Hematopoietic multipotent progenitor cell treated with erythropoietin and hydrocortisone succinate and interleukin-3 and kit ligand, for 8 days (in vitro differentiated cells): ENCODE measurements around the gene NLRP10.

ENCODE experiments used
- DNase-seq: peaks from one replicate; pipeline ENCODE4 v3.0.0-alpha.2; 2015

The NLRP10 gene

DNA sequence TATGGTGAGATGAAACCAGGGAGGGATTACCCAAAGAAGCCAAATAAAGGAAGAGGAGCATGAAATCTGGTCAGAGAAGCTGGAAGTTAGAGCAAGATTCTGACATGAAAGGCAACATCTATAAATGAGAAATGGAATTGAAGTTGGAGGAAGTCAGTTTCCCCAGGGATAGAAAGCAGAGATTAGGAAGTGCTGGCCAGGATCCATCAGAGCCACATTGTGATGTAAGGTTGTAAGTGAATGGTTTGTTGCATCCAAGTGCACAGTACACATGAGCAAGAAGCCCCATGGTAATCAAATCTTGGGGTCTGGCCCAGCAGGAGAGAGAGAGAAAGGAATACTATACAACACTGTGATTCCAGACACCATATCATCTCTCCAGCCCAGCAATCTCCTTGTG, 6.6 kb upstream of the NLRP10 start:
- no peak for DNase-seq

DNA sequence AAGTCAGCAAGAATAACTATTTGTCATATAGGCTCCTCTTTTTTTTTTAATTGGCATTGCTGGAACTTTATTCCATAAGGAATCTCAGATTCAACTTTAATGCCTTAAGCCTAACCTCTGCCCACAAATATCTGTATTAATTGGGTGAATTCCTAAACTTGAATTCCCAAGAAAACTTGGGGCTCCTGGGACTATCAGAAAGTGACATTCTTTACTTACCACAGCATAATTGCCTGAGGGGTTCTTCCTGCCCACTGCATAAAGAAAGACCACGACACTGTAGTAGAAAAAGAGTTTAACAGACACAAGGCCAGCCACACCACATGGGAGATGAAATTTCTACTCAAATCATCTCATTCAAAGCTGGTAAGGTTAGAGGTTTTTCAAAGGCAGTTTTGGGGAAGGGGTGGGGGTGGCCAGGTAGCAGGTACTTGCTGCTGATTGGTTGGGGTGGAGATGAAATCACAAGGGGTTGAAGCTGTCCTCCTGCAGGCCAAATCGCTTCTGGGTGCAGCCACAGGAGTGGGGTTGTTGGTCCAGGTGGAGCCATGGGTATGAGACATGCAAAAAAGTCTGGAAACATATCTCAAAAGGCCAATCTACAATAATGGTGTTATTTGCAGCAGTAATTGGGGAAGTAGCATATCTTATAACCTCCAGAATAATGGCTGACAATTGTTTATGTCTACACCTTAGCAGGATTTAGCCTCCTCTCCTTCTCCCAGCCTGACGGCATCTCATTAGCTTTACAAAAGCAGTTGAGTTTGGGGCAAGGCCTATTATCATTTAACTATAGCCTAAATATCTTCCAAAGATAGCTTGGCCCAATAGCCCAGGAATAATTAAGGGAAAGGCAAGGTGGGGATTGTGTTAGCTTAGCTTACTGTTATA, 4.8 kb upstream of the NLRP10 start:
- no peak for DNase-seq

DNA sequence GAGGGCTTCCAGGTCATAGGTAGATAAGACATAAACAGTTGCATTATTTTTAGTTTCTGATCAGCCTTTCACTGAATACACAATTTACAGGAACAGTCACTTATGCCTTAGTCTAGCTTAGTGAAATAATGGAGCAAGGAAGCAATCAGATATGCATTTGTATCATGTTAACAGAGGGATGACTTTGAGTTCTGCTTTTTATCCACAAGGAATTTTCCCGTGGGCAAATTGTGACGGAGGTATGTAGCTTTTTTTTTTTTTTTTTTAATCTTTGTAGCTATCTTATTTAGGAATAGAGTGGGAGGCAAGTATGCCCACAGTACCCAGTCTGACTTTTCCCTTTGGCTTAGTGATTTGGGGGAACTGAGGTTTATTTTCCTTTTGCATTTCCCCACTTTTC, 3.4 kb upstream of the NLRP10 start:
- no peak for DNase-seq

DNA sequence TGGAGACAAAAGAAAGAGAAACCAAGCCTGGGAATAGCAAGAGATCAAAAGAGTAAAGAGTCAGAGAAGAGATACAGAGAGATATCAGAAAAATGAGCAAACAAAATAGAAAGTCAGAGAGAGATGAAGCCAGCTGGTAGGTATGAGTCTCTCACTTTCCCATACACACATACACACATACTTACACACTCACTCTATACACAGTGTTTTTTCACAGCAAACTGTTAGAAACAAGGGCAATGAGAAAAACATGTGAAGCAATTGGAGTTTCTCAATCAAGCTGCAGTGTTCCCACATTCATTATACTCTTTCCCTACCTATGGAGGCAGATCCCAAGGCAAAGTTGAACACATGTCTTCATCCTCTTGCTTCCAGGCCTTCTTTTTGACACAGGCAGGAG, 2.6 kb upstream of the NLRP10 start:
- no peak for DNase-seq

DNA sequence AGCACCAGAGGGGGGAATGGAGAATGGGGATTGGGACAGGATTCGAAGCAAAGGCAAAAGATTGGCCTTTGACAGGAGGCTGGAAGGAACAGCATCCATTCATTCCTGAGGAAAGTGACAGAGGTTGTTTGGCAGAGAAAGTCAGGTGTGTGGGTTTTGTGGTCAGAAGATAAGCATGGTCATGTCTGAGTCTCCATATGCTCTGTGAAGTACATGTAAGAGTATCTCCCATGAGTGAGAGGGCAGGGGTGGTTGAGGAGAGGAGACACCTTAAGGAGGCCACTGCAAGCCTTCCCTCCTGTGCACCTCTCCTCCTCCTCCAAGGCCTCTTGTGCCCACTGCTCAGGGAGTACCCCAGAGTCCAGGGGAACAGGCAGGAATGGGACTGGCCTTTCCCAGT, 1.9 kb upstream of the NLRP10 start:
- no peak for DNase-seq

DNA sequence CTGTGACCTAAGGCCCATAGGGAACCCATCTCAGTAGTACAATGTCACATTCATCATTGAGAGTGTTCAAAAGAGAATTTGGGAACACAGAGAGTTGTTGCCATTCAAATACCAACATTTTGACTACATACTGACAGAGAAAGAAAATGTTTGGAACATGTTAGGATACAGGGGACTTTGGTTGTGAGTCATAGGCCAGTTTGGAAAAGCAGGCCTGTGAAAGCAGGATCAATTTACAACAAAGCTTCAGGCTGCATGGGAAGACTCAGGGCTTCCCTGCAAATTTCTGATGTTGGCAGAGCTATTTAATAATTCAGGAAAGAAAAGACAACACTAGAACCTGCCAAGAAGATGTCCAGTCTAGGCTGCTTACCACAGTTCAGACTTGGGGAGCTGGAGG, 374 bp downstream of the NLRP10 start:
- DNase-seq, result no peak

DNA sequence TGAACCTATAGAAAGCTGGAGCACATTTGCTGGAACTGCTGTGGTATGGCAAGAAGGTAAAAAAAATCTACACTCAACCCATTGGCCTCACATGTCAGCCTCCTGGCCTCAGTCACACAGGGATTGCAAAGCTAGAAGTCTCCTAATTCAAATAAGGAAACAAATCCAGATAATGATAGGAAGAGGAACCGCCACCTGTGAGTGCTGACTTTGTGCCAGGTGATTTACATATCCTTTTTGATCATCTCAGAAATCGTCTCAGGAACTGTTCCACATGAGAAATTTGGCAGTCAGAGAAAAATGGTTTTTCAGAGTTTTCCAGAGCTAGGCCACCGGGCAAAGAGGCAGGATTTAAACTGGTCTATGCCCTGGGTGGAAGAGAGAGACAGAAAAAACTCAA, 986 bp downstream of the NLRP10 start:
- DNase-seq, result no peak

DNA sequence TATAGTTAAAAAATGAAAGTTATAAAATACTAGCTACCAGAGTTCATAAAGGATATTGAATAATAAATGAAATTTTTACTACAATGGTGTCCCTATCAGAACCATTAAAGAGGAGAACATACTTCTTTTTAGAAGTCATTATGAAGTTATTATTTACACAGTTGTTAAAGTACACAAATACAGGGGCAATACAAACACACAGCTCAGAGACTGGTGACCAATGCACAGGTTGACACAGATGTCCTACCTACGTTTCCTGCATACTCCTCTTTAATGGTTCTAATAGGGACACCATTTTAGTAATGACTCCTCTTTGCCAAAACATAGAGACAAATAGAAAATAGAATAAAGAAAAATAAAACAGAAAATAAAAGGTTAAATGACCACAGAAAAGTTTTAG, 10.1 kb downstream of the NLRP10 start:
- no peak for DNase-seq

DNA sequence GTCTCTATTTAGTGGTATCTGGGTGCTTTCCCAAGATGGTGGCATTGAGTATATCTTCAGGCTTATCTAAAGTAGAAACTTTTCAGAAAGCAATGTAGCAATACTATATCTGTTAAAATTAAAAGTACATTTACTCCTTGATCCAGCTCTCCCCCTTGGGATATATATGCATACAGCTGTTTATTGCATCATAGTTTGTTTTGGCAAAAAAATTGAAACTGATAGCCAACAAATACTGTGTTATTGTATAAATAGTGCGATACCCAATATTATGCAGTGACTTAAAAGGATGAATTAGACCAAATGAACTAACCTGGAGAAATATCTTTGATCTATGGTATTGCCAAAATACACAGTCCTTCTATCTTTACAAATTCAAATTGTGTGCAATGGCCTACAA, 15.3 kb downstream of the NLRP10 start:
- DNase-seq, result no peak

DNA sequence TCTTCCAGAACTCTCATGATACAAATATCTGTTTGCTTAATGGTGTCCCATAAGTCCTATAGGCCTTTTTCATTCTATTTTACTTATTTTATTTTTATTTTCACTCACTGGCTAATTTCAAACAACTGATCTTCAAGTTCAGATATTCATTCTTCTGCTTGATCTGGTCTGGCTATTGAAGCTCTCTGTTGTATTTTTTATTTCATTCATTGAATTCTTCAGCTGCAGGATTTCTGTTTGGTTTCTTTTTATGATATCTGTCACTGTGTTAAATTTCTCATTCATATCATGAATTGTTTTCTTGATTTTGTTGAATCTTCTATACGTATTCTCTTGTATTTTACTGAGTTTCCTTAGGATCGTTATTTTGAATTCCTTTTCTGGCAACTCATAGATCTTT, 21.1 kb downstream of the NLRP10 start:
- DNase-seq, result no peak

DNA sequence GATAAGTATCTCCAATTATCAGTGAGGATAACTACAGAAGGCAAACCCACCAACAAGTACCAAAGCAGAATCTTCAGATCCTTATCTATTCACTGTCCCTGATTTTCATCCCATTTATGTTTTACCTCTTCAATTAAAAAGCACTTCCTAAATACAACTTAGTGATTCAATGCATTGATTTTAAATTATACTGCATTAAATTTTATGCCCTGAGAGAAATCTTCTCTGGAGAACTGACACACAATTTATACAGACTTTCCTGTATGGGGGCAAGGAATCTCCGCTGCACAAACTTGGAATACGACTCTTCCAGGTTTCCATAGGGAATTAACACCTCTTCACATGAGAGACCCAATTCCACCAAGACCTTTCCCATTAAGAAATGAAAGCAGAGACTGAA, 23.6 kb downstream of the NLRP10 start, which contains the start of gene OR10A3:
Gene OR10A3 (minus strand): TSS at position 101 of the 400 bp plus-strand sequence. CDS start 2,188 bp downstream, outside the sequence.
- DNase-seq, result no peak

DNA sequence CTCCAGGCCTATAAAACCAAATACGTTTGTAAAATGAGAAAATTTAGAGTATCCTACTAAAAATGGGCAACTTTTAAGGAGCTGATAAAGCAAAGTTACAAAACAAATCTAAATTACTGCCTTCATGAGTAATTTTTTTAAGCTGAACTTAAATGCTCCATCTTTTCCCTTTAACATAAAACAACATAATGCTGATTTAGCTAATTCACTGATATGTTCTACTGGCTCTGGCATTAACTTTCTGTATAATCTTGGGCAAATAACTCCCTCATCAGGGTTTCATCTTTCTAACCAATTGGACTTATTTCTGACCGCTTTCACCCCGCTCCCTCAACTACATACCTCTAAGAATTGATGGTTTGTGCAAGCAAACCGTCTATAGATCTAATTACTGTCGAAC, 24.1 kb downstream of the NLRP10 start:
- DNase-seq, result no peak

DNA sequence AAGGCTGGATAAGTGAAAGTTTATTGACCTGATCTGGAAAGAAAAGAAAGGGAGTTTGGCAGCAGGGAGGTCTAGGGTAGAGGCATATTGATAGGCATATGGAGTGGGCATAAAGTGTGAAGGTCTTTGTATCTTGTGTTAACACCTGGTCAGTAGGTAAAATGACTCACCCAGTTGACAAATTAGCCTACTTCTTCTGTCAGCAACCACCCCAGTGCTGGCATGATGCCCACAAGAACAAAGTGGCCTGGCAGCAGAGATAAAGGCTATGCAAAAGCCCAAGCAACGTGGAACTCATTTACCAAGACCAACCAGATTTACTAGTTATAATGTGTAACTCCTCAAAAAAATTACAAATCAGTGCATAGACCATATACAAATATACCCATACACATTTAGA, 28.6 kb downstream of the NLRP10 start:
- DNase-seq, result peak; percentile 69

DNA sequence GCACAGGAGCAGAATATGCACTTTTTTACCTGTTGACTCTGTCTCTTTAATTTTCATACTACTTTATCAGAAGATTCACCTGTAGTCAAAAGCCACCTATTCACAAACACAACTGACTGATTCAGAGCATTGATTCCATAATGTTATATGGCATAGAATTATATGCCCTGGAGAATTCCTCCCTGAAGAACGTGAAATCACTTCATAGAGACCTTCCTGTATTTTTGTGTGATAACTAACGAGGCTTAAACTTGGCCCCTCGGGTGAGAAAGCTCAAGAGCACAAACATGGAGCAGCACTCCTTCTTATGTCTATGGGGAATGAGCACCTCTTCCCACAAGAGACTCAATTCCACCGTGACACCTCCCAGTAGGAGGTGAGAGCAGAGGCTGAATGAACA, 34.1 kb downstream of the NLRP10 start, which contains the start of gene OR10A6:
Gene OR10A6 (minus strand): TSS at position 101 of the 400 bp plus-strand sequence. CDS start 2,606 bp downstream, outside the sequence.
- no peak for DNase-seq

DNA sequence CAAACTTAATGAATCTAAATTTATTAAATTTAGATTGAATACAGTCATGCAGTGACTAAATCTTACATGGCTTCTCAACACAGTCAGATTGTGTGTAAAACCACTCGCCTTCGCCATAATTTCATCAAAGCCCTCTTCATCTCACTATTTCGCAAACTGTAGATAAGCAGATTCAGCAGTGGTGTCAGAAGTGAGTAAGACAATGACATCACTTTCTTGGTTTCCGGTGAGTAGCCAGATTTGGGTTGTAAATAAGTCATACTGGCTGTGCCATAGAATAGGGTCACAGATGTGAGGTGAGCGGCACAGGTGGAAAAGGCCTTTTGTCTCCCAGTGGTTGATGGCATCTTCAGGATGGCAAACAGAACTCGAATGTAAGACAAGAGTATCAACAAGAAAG, 37.6 kb downstream of the NLRP10 start:
- DNase-seq, result no peak

DNA sequence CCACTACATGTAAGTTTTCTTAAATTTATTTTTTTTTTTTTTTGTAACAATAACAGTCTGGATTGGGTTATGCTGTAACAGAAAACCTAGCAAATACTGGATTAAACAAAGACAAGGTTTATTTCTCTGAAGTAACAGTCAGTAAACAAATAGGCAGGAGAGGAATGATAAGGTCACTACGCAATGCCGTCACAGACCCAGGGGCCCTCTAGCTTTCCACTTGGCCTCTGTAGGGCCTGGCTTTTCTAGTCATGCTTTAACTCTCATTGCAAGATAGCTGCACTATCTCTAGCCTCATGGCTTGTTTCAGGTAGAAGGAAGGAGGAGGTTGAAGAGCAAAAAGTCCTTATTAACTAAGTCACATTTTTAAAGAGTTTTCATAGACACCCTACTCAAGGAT, 40.7 kb downstream of the NLRP10 start:
- no peak for DNase-seq

DNA sequence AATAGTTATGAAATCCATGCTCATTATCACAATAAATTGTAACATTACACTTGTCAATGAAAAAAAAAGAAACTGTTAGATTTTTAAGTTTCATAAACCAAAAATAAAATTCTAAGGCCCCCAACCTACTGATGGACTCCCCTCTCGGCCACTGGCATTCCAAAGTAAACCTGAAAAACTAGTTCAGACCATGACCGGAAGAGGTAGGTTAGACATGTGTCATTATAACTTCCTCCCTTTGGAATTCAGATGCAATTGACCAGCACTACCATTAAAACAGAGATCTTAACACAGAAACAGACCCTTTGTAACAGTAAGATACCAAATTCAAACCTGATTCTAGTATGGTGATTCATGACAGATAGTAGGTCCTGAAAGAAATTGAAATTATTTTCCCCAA, 47.1 kb downstream of the NLRP10 start:
- no peak for DNase-seq
